ENCODE measurements around the gene TOM1L1. TPM values are rescaled to one million over a fixed set of nuclear protein-coding genes. Genes with fewer than 3 reads are reported as not detected.

The TOM1L1 gene
- total and polyA plus RNA-seq, 3 donors from 2014 or later: 27.9 to 35.5 (median 28.7) TPM

DNA sequence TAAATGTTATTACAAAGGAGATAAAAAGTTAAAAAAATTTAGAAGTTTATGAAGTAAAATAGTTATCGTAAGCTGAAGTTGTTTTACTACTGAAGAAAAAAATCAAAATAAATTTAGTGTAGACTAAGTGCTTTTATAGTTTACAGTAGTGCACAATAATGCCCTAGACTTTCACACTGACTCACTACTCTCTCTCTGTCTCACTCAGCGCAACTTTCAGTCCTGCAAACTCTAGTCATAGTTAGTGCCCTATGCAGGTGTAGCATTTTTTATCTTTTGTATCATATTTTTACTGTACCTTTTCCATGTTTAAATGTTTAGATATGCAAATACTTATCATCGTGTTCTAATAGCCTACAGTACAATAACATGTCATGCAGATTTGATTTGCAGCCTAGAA lies 17.7 kb upstream of the TOM1L1 start:
- WGBS, 2 donors: 84 to 87% methylated on average over 3 of the region's 3 CpGs

DNA sequence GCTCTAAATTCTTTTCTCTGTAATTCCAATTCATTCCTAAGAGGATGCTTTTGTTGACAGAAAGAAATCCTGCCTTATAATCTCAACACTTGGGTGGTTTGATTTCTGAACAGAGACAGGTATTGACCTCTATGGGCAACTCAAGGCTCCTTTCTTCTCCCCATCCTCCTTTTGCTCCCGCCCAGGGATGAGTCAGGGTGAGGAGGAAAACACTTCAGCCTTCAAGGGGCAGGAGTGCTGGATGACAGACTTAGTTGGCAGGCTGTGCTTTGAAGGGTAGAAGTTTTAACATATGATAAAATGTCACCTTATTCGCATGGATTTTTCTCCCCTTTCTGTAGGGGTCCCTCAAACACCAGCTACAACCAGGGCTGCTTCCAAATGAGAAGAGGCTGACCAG lies 16.7 kb upstream of the TOM1L1 start:
- WGBS, 2 donors: 87 to 89% methylated on average over 2 of the region's 2 CpGs
- Histone ChIP-seq H3K36me3 (ENCODE audit: low read depth, missing control alignments) (no peaks in the 10 kb centered on the region), H3K27ac (no peak overlapping the region), H3K4me1 (no peaks in the 10 kb centered on the region), H3K27me3 (no peaks in the 10 kb centered on the region), H3K4me3 (no peak overlapping the region), H3K9me3 (no peaks in the 10 kb centered on the region)
- no peak for DNase-seq
- TF ChIP-seq, protein P1, sequence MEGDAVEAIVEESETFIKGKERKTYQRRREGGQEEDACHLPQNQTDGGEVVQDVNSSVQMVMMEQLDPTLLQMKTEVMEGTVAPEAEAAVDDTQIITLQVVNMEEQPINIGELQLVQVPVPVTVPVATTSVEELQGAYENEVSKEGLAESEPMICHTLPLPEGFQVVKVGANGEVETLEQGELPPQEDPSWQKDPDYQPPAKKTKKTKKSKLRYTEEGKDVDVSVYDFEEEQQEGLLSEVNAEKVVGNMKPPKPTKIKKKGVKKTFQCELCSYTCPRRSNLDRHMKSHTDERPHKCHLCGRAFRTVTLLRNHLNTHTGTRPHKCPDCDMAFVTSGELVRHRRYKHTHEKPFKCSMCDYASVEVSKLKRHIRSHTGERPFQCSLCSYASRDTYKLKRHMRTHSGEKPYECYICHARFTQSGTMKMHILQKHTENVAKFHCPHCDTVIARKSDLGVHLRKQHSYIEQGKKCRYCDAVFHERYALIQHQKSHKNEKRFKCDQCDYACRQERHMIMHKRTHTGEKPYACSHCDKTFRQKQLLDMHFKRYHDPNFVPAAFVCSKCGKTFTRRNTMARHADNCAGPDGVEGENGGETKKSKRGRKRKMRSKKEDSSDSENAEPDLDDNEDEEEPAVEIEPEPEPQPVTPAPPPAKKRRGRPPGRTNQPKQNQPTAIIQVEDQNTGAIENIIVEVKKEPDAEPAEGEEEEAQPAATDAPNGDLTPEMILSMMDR (IDR thresholded peaks at IDR 0.05): no peak
- TF ChIP-seq POLR2A (IDR thresholded peaks at IDR 0.05): no peak
- intact Hi-C loops (cut with DNase I; ENCODE audit: low total_unique reads): no loop called here

More for the DNA sequence above, 17.7 kb upstream of the TOM1L1 start:
- no peaks in the 10 kb centered on the region for H3K4me1 ChIP-seq
- H3K36me3 ChIP-seq (ENCODE audit: low read depth, missing control alignments): no peaks in the 10 kb centered on the region
- no peaks in the 10 kb centered on the region for H3K27me3 ChIP-seq
- no peaks in the 10 kb centered on the region for H3K9me3 ChIP-seq
- intact Hi-C loops (cut with DNase I; ENCODE audit: low total_unique reads): no loop called here
- TF ChIP-seq POLR2A (IDR thresholded peaks at IDR 0.05): no peak
- TF ChIP-seq, protein P1 (IDR thresholded peaks at IDR 0.05): no peak
- H3K27ac ChIP-seq: no peak overlapping the region
- H3K4me3 ChIP-seq: no peak overlapping the region
- DNase-seq: no peak

DNA sequence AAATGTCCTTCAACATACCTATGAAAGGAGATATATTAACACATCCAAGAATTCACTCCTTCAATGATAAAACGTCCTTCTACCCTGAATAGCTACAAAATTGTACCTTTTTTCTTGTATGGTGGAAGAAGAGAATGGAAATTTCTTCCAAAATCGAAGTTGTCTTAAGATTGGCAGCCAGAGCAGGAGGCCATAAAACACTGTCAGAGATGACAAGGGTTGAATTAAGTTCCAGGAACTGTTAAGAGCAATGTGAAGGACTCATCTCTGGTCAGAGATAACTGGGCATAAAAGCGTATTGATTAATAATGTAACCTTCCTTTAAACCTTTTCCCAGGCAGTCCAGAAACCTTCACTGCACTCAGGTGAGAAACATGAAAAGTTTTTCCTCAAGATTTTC lies 12.9 kb upstream of the TOM1L1 start:
- intact Hi-C loops (cut with DNase I; ENCODE audit: low total_unique reads): no loop called here
- no peaks in the 10 kb centered on the region for H3K9me3 ChIP-seq
- H3K4me3 ChIP-seq: no peak overlapping the region
- no peaks in the 10 kb centered on the region for H3K27me3 ChIP-seq
- DNase-seq: no peak
- no peaks in the 10 kb centered on the region for H3K4me1 ChIP-seq
- 73 to 76% methylated on average over 3 of the region's 3 CpGs for WGBS, 2 donors
- TF ChIP-seq POLR2A (IDR thresholded peaks at IDR 0.05): no peak
- TF ChIP-seq, protein P1 (IDR thresholded peaks at IDR 0.05): no peak
- H3K27ac ChIP-seq: no peak overlapping the region
- H3K36me3 ChIP-seq (ENCODE audit: low read depth, missing control alignments): no peaks in the 10 kb centered on the region

DNA sequence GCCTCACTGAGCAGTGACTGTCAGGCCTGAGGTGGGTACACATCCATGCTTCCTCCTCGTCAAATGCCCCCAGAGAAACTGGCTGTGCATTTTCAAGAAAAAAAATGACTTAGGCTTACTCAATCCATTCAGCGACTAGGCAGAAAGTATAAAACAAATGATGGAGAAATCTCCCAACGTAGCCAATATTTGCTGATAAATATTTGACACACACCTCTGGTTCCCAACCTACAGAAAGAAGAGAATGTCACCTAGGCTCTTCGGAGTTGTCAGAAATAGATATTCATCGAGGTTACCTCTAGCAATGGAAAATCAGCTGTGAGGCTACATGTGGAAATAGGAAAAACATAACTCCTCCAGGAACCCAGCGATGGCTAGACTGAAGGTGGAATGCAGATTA lies 12.4 kb upstream of the TOM1L1 start:
- TF ChIP-seq, protein P1 (IDR thresholded peaks at IDR 0.05): no peak
- no peak for TF ChIP-seq POLR2A (IDR thresholded peaks at IDR 0.05)
- no peak for DNase-seq
- Histone ChIP-seq H3K4me3 (no peak overlapping the region), H3K27ac (no peak overlapping the region), H3K9me3 (no peaks in the 10 kb centered on the region), H3K36me3 (ENCODE audit: low read depth, missing control alignments) (no peaks in the 10 kb centered on the region), H3K4me1 (no peaks in the 10 kb centered on the region), H3K27me3 (no peaks in the 10 kb centered on the region)
- WGBS, 2 donors: 77 to 85% methylated on average over 6 of the region's 6 CpGs
- intact Hi-C loops (cut with DNase I; ENCODE audit: low total_unique reads): no loop called here

DNA sequence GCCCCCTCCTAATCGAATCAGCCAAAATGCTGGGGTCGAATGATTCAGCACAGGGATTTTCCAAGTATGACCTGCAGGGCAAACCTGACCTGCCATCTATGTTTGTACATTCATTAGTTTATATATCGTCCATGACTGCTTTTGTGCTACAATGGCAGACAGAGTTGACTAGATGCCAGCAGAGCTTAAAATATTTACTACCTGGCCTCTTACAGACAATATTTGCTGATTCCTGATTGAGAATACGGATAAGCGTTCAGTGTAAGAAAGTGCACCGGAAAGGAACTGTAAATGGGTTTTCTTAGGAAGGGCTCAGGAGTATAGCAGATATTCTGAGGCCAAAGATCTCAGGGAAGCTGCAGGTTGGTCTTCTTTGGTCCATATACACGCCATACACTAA lies 11.7 kb upstream of the TOM1L1 start:
- WGBS, 2 donors: 92% methylated on average over 7 of the region's 7 CpGs
- intact Hi-C loops (cut with DNase I; ENCODE audit: low total_unique reads): no loop called here
- no peak for TF ChIP-seq POLR2A (IDR thresholded peaks at IDR 0.05)
- Histone ChIP-seq H3K27ac (no peak overlapping the region), H3K27me3 (no peaks in the 10 kb centered on the region), H3K4me1 (no peaks in the 10 kb centered on the region), H3K36me3 (ENCODE audit: low read depth, missing control alignments) (no peaks in the 10 kb centered on the region), H3K9me3 (no peaks in the 10 kb centered on the region), H3K4me3 (no peak overlapping the region)
- DNase-seq: no peak
